ENCODE measurements around the gene SAMM50. TPM values are rescaled to one million over a fixed set of nuclear protein-coding genes. Genes with fewer than 3 reads are reported as not detected.

Gene SAMM50
- total and polyA plus RNA-seq, 2 donors (not counting 3 experiments of a cell fraction or from before 2014, with no cell fraction given), result 42.9 to 56.2 TPM

DNA sequence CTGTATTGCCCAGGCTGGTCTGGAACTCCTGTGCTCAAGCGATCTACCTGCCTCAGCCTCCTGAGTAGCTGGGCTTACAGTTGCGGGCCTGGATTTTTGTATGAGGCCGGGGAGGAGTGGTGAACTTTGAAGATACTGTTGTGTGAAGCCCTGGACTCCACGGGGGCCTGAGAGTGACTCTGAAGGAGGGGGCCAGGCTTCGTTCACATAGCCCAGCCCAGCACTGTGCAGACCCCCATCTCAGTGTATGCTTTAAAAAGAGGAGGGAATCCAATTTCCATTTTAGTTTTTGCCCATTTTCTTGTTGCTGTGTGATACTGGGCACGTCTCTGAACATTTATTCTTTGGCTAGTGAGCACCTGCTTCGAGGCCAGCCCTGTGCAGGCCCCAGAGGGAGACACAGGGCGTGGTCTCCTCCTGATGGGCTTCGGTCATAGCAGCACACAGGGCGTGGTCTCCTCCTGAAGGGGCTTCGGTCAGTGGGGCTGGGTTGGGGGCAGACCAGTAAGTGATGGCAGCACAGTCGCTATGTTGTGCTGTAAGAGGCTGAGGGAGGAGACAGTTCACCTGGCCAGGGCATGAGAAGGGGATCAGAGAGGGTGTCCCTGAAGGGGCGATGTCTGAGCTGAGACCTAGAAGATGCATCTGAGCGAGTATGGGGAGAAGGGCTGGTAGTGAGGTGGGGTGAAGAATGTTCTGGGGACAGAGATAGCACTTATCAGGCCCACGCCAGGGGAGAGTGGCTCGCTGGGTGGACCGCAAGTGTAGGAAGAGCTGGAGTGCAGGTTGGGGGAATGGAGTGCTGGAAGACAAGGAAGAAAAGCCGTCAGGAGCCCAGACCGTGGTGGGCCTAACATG is 14.0 kb downstream of the SAMM50 start:
- no peaks in the 10 kb centered on the region for H3K9me1 ChIP-seq (replicated peaks; ENCODE audit: control insufficient read depth, extremely low read depth, insufficient read depth, low read length)
- no peaks in the 10 kb centered on the region for H3K27me3 ChIP-seq (ENCODE audit: control insufficient read depth in 2 of 2, insufficient read depth in 2 of 2, low read length in 2 of 2)
- H3K27ac ChIP-seq (ENCODE audit: insufficient read depth, low read depth, low read length), result no peak overlapping the region
- H3K36me3 ChIP-seq (ENCODE audit: control insufficient read depth in 2 of 2, extremely low read depth in 1 of 2, insufficient read depth in 2 of 2, low read length in 2 of 2), result peaks cover 16 to 52% of the 10 kb centered on the region in 2 experiments
- BruUV-seq (replicated peaks), result no TSS peak
- dilution Hi-C loops (cut with MboI; ENCODE audit: extremely low pct_ligation_motif_present, low sequenced_read_pairs) (no loop called here), intact Hi-C loops (cut with micrococcal nuclease) (no loop called here)
- H4K20me1 ChIP-seq (replicated peaks; ENCODE audit: control insufficient read depth, extremely low read depth, insufficient read depth, low read length), result no peaks in the 10 kb centered on the region
- H2AFZ ChIP-seq (ENCODE audit: low read depth, low read length), result no peak overlapping the region
- DNase-seq (ENCODE audit: low read depth, low spot score) (no peak), FAIRE-seq (no peak)
- H3K4me2 ChIP-seq (ENCODE audit: insufficient read depth, low read length), result no peak overlapping the region
- CTCF ChIA-PET, result interaction anchor here (1.1 kb wide), 1 partner anchor 24 kb away, joined by 3 read pairs; no protein-coding TSS in a partner anchor
- H3K9ac ChIP-seq (replicated peaks; ENCODE audit: extremely low read depth, insufficient read depth, low read length), result no peak overlapping the region
- H3K79me2 ChIP-seq (ENCODE audit: control insufficient read depth, insufficient read depth, low read length), result no peaks in the 10 kb centered on the region
- H3K4me3 ChIP-seq (replicated peaks in 1 of 3; ENCODE audit: insufficient read depth in 1 of 3, low read depth in 1 of 3, low read length in 3 of 3), result no peak overlapping the region
- no peaks in the 10 kb centered on the region for H3K9me3 ChIP-seq (replicated peaks; ENCODE audit: control insufficient read depth, insufficient read depth, low read length)
- no peak for TF ChIP-seq JUN (IDR thresholded peaks at IDR 0.05; ENCODE audit: borderline replicate concordance, insufficient read depth, insufficient read length, low read depth)
- TF ChIP-seq, protein P1, sequence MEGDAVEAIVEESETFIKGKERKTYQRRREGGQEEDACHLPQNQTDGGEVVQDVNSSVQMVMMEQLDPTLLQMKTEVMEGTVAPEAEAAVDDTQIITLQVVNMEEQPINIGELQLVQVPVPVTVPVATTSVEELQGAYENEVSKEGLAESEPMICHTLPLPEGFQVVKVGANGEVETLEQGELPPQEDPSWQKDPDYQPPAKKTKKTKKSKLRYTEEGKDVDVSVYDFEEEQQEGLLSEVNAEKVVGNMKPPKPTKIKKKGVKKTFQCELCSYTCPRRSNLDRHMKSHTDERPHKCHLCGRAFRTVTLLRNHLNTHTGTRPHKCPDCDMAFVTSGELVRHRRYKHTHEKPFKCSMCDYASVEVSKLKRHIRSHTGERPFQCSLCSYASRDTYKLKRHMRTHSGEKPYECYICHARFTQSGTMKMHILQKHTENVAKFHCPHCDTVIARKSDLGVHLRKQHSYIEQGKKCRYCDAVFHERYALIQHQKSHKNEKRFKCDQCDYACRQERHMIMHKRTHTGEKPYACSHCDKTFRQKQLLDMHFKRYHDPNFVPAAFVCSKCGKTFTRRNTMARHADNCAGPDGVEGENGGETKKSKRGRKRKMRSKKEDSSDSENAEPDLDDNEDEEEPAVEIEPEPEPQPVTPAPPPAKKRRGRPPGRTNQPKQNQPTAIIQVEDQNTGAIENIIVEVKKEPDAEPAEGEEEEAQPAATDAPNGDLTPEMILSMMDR (IDR thresholded peaks at IDR 0.05; ENCODE audit: extremely low read depth in 1 of 2, insufficient read depth in 1 of 2, low read depth in 1 of 2, low read length in 2 of 2), result no peak
- no peak for TF ChIP-seq FOS (IDR thresholded peaks at IDR 0.05; ENCODE audit: borderline replicate concordance, insufficient read depth, low read length)
- TF ChIP-seq, protein P2, sequence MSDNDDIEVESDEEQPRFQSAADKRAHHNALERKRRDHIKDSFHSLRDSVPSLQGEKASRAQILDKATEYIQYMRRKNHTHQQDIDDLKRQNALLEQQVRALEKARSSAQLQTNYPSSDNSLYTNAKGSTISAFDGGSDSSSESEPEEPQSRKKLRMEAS (IDR thresholded peaks at IDR 0.05; ENCODE audit: insufficient read depth, insufficient read length), result no peak
- no peak for TF ChIP-seq POLR2AphosphoS5 (IDR thresholded peaks at IDR 0.05; ENCODE audit: insufficient read depth, low read depth, low read length)
- no peak for TF ChIP-seq MYC (IDR thresholded peaks at IDR 0.05; ENCODE audit: low read depth, low read length)
- no peak for TF ChIP-seq GATA2 (IDR thresholded peaks at IDR 0.05; ENCODE audit: insufficient read depth, insufficient read length, low read depth, low read length)
- TF ChIP-seq POLR2A (IDR thresholded peaks at IDR 0.05; ENCODE audit: low read depth, low read length), result no peak
- no peak for TF ChIP-seq EZH2 (IDR thresholded peaks at IDR 0.05; ENCODE audit: borderline replicate concordance, low read depth, low read length, severe bottlenecking)
- no peaks in the 10 kb centered on the region for H3K4me1 ChIP-seq (ENCODE audit: control insufficient read depth, extremely low read depth, insufficient read depth, low read length)
- POLR2A ChIA-PET, result no interaction called here

Data from endothelial cell of umbilical vein (primary cell).